Skin of body (tissue), 2 donors: Measurements from ENCODE around the gene SF3A1. TPM values are rescaled to one million over a fixed set of nuclear protein-coding genes. Genes with fewer than 3 reads are reported as not detected.

Experiments used
- DNase-seq: peaks from one replicate; lab custom pipeline; 2025; lab: John Stamatoyannopoulos, UW
- total RNA-seq: library from RNA; depleted of rRNA; stranded (reverse); fragments of >200 nt; gene quantifications from one replicate; pipeline ENCODE4 v1.2.3, GENCODE V29; 2014

The SF3A1 gene
- total RNA-seq, 1 donor from 2014 or later: 30.0 TPM

DNA sequence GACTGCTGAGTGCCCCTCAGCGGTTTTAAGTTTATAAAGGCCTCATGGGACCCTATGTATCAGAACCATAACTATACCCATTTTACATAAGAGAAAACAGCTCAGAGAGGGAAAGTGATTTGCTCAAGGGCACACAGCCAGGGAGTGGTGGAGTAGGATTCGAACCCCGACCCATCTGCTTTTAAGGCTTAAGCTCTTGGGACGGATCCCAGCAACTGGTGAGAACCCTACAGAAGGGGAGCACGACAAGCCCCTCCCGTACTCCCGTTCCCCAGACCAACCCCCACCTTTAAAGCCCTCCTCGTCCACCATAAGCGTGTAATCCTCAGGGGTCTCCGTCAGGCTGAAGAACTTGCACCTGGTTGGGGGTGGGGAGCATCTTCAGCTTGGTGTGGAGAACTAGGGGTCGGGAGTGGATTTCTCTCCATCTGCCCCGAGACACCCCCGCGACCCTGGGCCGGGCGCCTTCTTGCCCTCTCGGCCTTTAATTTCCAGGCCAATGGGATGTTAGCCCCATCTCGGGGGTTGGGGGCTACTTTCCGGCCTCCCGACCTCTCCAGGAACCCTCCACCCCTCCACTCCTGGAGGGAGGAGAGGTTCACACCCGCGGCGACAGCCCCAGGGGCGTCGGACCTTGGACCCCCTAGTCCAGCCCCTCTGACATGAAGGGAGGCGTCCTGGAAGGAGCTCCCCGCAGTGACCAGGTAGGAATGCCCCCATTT is 68.1 kb downstream of the SF3A1 start:
- no peak for DNase-seq

DNA sequence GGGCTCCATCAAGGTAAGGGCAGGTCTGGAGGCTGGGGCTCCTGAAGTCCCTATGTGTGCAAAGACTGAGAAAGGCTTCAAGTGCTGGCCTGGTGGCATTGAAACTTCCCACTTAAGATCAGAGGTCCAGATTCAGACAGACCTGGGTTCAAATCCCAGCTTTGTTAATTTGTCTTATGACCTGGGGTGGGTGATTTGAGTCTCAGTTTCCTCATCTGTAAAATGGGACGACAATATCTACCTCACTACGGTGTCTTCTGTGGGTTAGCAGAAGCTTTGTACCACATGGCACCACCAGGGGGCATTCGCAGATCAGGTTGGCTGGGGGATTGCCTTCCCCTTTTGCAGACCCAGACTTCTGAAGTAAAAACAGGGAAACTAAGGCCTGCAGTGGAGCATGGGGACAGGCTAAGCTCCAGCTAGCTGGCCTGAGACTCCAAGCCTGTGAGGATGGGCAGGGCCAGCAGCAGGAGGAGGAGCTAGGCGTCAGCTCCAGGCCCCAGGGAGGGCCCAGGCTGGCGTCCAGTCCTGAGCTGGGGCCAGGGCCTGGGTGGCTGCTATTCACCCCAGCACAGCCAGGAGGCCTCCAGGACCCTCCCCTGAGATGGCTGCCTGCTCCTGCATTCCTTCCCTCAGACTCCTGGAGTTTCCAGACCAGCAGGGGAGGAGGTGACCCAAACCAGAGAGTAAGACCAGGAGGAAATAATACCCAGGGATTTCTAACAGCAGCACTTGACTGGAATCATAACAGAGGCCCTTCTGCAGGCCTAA is 68.9 kb downstream of the SF3A1 start:
- DNase-seq: peak; percentile 81

DNA sequence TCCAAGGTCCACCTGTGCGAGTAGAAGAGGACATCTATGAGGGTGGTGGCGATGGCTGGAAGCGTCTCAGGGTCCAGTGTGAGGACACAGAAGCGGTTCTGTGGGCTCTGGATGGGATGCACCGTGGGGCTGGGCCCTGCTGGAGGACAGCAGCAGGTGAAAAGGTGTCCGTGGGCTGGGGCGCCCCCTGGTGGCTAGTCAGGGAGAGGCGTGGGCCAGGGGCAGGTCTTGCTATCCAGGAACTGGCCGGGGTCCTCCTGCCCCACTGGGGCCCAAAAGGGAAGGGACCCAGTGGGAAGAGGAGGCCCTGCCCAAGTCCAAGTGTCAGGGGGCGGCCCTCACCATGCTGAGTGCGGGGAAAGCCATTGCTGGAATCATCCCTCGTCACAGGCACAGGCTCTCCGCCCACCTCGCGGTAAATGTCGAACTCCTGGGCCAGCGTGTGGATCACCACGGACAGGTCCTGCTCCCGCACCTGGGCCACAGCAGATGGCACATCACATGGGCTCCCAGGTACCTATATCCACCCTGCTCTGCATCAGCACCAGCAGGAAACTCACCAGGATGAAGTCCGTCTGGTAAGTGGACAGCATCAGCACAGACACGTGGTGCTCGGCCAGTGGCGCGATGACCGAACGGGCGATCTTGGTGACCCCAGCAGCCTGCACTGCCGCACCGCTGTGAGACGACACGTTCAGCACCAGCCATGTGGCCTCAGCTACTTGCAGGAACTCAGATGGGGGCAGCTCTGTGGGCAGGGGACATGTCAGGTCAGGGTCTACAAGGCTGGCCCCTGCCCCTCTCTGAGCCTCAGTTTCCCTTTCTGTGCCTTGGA is 69.7 kb downstream of the SF3A1 start:
- DNase-seq: no peak

DNA sequence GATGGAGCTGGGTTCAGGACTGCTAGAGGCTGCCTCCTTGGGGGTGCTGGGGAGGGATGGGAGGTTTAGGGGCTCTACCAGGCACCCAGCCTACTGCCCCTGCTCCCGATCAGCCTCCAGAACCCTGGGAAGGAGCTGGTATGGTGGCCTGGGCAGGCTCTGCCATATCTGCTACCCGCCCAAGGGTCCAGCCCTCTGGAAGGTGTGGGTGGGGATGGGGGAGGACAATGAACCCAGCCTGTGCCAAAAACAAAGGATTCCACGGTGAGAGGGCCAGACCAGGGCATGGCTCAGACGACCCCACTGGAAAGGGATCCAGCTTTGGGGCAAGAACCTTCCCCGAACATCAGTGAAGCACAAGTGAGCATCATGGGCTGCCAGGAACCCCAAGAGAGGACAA is 70.4 kb downstream of the SF3A1 start:
- no peak for DNase-seq

DNA sequence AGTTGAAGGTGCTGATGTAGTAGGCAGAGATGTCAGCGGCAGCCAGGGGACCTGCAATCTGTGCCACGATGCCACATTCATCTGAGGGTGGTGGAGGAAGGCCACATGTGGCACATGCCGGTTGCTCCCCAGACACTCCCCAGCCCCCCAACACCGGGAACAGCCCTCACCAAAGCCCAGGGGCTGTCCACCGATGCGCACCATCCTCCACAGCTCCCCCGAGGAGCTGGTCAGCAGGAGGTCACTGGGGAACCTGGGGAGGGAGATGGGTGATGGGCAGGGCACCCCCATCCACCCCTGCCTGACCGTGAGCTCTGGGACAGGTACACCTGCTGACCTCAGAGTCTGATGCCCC is 70.9 kb downstream of the SF3A1 start:
- DNase-seq: no peak

DNA sequence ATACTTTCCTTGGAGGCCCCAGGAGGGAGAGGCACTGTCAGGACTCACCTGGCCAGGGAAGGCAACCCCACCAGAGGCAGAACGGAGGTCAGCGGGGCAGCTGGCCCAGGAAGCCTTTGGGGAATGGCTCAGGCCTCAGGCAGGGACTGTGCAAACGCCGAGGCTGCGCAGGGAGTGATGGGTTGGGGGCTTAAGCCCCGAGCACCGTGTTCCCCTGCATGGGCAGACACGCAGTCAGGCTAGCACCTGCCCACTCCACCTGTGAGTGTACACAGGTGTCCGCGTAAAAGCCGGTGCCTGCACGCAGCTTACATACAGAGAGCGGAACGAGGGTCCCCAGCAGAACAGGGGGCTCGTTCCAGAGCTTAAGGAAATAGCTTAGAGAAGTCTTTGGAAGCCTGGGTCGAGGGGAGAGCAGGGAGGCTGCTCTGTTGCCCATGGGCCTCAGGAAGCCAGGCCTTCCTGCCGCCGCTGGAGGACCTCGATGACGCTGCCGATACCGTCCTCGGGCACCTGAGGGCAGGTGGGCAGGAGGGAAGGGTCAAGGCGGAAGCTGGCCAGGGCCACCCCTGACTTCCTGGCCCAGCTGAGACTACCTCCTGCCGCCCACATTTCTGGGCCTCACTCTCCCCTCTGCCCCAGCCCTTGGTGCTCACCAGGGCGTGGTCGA is 71.4 kb downstream of the SF3A1 start:
- no peak for DNase-seq

DNA sequence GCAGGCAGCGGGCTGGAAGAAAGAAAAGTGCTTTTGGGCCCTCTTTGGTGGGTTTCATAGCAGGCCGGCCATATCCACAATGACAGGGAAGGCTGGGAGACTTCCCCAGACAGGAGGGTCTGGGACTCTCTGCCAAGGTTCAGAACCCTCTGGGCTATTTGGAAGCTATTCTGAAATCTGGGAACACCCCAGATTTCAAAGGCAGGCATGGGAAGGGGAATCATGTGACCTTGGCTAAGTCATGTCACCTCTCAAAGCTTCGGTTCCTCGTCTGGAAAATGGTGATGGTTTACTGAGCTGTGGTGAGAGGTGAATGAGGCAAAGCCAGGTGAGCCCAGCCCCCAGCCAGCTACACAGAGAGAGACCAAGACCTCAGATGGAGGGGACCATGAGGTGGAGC is 72.0 kb downstream of the SF3A1 start:
- no peak for DNase-seq

DNA sequence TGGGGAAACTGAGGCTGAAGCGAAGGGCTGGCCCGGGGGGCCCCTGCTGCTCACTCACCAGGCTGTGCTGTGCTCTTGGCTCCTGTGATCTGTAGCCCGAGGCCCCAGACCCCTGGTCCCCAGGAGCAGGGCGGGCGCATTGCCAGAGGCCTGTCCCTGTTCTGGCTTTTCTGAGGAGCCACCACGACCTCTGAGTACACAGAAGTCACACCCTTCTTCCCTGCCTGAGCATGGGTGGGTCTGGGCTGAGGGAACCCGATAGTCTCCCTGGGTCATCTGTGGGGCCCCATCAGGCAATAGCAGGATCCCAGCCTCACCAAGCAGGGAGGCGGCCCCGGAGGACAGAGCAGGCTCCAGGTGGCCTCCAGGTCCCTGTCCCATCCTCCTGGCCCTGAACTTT is 72.5 kb downstream of the SF3A1 start:
- no peak for DNase-seq

DNA sequence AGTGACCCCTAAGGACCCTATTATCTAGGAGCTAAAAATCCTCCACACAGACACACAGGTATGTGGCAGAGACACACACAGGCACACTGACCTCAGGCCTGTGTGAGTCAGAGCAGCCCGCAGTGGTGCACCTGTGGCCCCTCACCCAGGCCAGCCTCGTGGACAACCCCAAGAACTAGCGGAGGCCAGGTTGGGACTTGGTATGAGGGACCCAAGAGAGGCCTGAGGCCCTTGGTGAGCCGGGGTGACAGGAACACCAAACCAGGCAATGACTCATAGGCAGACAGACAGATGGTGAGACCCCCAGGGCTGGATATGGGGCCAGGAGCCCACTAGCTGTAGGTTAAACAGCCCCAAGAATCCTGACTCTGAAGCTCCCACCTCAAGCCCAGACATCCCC is 73.4 kb downstream of the SF3A1 start:
- no peak for DNase-seq

DNA sequence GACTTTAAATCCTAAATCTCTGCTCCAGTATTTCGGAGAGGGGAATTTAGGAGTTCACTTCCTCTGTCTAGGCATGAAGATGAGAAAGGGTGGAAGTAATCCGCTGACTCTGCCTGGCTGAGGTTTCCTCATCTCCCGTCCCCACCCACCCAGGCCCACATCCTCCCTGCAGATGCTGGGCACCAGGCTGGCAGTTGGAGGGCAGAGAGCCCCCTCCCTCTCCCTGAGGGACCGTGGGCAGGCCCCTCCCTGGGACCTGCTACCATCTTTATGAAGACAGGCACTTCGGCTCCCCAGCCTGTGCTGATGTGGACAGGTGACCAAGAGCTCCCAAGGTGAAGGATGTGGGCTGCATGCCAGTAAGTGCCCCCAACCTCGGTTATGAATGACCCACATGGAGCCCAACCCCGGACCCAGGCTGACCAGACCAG is 74.1 kb downstream of the SF3A1 start:
- no peak for DNase-seq

Other genes starting within 250 kb of the SF3A1 start
- 1.9 TPM for gene LIF, start 110.1 kb downstream of the SF3A1 start, total RNA-seq
- gene OSM, start 90.0 kb downstream of the SF3A1 start, total RNA-seq: 1.3 TPM
- gene CASTOR1, start 67.4 kb downstream of the SF3A1 start, total RNA-seq: 5.2 TPM
- 10.8 TPM for gene TBC1D10A, start 30.0 kb downstream of the SF3A1 start, total RNA-seq
- gene CCDC157, start 113 bp upstream of the SF3A1 start, total RNA-seq: 1.8 TPM
- gene RNF215, start 30.5 kb upstream of the SF3A1 start, total RNA-seq: 6.5 TPM
- 5.1 TPM for gene SEC14L2, start 40.1 kb upstream of the SF3A1 start, total RNA-seq
- gene MTFP1, start 68.9 kb upstream of the SF3A1 start, total RNA-seq: 3.3 TPM
- gene SEC14L3, start 115.1 kb upstream of the SF3A1 start, total RNA-seq: not detected
- 1.4 TPM for gene SEC14L4, start 148.8 kb upstream of the SF3A1 start, total RNA-seq
- 18.4 TPM for gene SEC14L6, start 189.8 kb upstream of the SF3A1 start, total RNA-seq
- gene GAL3ST1, start 217.8 kb upstream of the SF3A1 start, total RNA-seq: 0.39 TPM
- 29.6 TPM for gene PES1, start 235.0 kb upstream of the SF3A1 start, total RNA-seq